HepG2 (cell line): ENCODE data around the gene SNRPD3. TPM values are rescaled to one million over a fixed set of nuclear protein-coding genes. Genes with fewer than 3 reads are reported as not detected.
A peak's percentile ranks its signal among the peaks of the same experiment; 100 is the strongest.

ENCODE experiments used
- ATF3 ChIP-seq: sonication (generic); formaldehyde crosslinking; IDR thresholded peaks from 2 replicates; pipeline ENCODE4 v1.4.0; 2020; ENCODE audit warnings: missing genetic modification reagents
- CENPT ChIP-seq: sonication (generic); formaldehyde crosslinking; IDR thresholded peaks from 2 replicates; pipeline ENCODE4 v1.8.0; 2022; ENCODE audit warnings: low read depth, mild to moderate bottlenecking, moderate library complexity, missing genetic modification reagents
- FOSL2 ChIP-seq: sonication (generic); formaldehyde crosslinking; IDR thresholded peaks from 2 replicates; pipeline ENCODE4 v1.4.0; 2020; ENCODE audit warnings: missing genetic modification reagents
- FOXP1 ChIP-seq, 2 experiments: fragments of 450-650 bp in 1 of 2; IDR thresholded peaks; 2 replicates each; pipeline ENCODE4 v1.6.1; 2017 to 2018; ENCODE audit warnings: antibody characterized with exemption in 1 of 2
- FOXP4 ChIP-seq: sonication (generic); formaldehyde crosslinking; IDR thresholded peaks from 2 replicates; pipeline ENCODE4 v1.4.0; 2020; ENCODE audit warnings: missing genetic modification reagents
- HCFC1 ChIP-seq: fragments of 150-350 bp; IDR thresholded peaks from 2 replicates; pipeline ENCODE4 v1.6.1; 2014; ENCODE audit warnings: low read depth, low read length
- HNF1B ChIP-seq: sonication (generic); formaldehyde crosslinking; IDR thresholded peaks from 2 replicates; pipeline ENCODE4 v1.5.1; 2020; ENCODE audit warnings: mild to moderate bottlenecking, moderate library complexity, missing genetic modification reagents
- NFKB2 ChIP-seq: sonication (generic); formaldehyde crosslinking; IDR thresholded peaks from 2 replicates; pipeline ENCODE4 v1.4.0; 2020; ENCODE audit warnings: missing genetic modification reagents, borderline replicate concordance
- NFYC ChIP-seq: IDR thresholded peaks from 2 replicates; pipeline ENCODE4 v1.6.1; 2016; ENCODE audit warnings: missing genetic modification reagents, missing compliant biosample characterization
- RCOR2 ChIP-seq: IDR thresholded peaks from 2 replicates; pipeline ENCODE4 v1.6.1; 2016; ENCODE audit warnings: missing biosample characterization, missing genetic modification reagents
- SOX13 ChIP-seq, 3 experiments: fragments of 450-650 bp in 1 of 3; sonication (generic) in 1 of 3; formaldehyde crosslinking in 1 of 3; IDR thresholded peaks in 2 of 3; conservative IDR thresholded peaks in 1 of 3; 2 replicates each; pipeline versions ENCODE4 v1.5.0 to v1.6.1; 2016 to 2020; ENCODE audit warnings: antibody characterized with exemption in 1 of 3, mild to moderate bottlenecking in 1 of 3, missing compliant biosample characterization in 1 of 3, missing genetic modification reagents in 1 of 3, moderate library complexity in 1 of 3
- STAG1 ChIP-seq: sonication (generic); formaldehyde crosslinking; IDR thresholded peaks from 2 replicates; pipeline ENCODE4 v1.4.0; 2020; ENCODE audit warnings: missing genetic modification reagents
- TFE3 ChIP-seq: IDR thresholded peaks from 2 replicates; pipeline ENCODE4 v1.6.1; 2016
- TRAFD1 ChIP-seq: sonication (generic); formaldehyde crosslinking; IDR thresholded peaks from 2 replicates; pipeline ENCODE4 v1.5.1; 2020; ENCODE audit warnings: missing genetic modification reagents, mild to moderate bottlenecking, borderline replicate concordance
- YEATS4 ChIP-seq: sonication (generic); formaldehyde crosslinking; IDR thresholded peaks from 2 replicates; pipeline ENCODE4 v1.4.0; 2020; ENCODE audit warnings: missing genetic modification reagents, borderline replicate concordance
- ZBTB2 ChIP-seq: sonication (generic); formaldehyde crosslinking; IDR thresholded peaks from 2 replicates; pipeline ENCODE4 v1.8.0; 2022; ENCODE audit warnings: low read depth, missing genetic modification reagents
- ZBTB8A ChIP-seq: sonication (generic); formaldehyde crosslinking; IDR thresholded peaks from 2 replicates; pipeline ENCODE4 v1.4.0; 2020; ENCODE audit warnings: mild to moderate bottlenecking, low read depth, missing genetic modification reagents, borderline replicate concordance
- ZNF431 ChIP-seq: sonication (generic); formaldehyde crosslinking; IDR thresholded peaks from 2 replicates; pipeline ENCODE4 v1.9.0; 2022; ENCODE audit warnings: missing genetic modification reagents, low read depth, mild to moderate bottlenecking, borderline replicate concordance
- ZNF432 ChIP-seq: sonication (generic); formaldehyde crosslinking; IDR thresholded peaks from 2 replicates; pipeline ENCODE4 v1.5.0; 2020; ENCODE audit warnings: missing genetic modification reagents, mild to moderate bottlenecking, borderline replicate concordance
- ZNF766 ChIP-seq: sonication (generic); formaldehyde crosslinking; IDR thresholded peaks from 2 replicates; pipeline ENCODE4 v1.5.0; 2020; ENCODE audit warnings: missing genetic modification reagents, borderline replicate concordance
- polyA plus RNA-seq, 8 experiments: library from polyadenylated mRNA; depleted of rRNA in 3 of 8; stranded (reverse) in 7 of 8; unstranded in 1 of 8; fragments of >200 nt; fragmentation: Illumina TruSeq in 4 of 8; extraction: Trizol in 4 of 8; gene quantifications; 2 replicates each; pipeline versions ENCODE4 v1.2.1 to v1.2.3, GENCODE V29; 2011 to 2016; ENCODE audit warnings: low read depth in 4 of 8, missing spikeins in 1 of 8, mixed read lengths in 1 of 8; ENCODE audit not compliant: insufficient read depth in 1 of 8
- total RNA-seq, 5 experiments: library from RNA; depleted of rRNA; stranded (reverse); fragments of >200 nt; fragmentation: Illumina TruSeq; extraction: Trizol; gene quantifications; 2 replicates each; pipeline ENCODE4 v1.2.3, GENCODE V29; 2016; ENCODE audit warnings: low read depth in 1 of 5

Gene SNRPD3
- total and polyA plus RNA-seq, 2 of the 13 experiments (the other 11 are each of a cell fraction or from before 2014, with no cell fraction given) = 110 to 209 TPM

GRCh38 chr22:24525416-24526037, 30.3 kb upstream of the SNRPD3 start (continued):
- TF ChIP-seq HNF1B (CRISPR knock-in tag) = peak; percentile 94
- no peak for TF ChIP-seq FOXP1 (IDR thresholded peaks at IDR 0.05)
- peak; percentile 66 for TF ChIP-seq FOXP1 (CRISPR knock-in tag; IDR thresholded peaks at IDR 0.05)
- no peak for TF ChIP-seq NFYC
- peak; percentile 96 for TF ChIP-seq ATF3 (CRISPR knock-in tag)
- no peak for TF ChIP-seq TRAFD1 (CRISPR knock-in tag)
- no peak for TF ChIP-seq ZNF766
- TF ChIP-seq ZNF431 = no peak
- no peak for TF ChIP-seq ZBTB8A (CRISPR knock-in tag)
- no peak for TF ChIP-seq YEATS4
- TF ChIP-seq NFKB2 (CRISPR knock-in tag) = no peak
- no peak for TF ChIP-seq CENPT
- TF ChIP-seq FOXP4 (CRISPR knock-in tag) = peak; percentile 67; the same call in 1 of the 2 replicates
- peak; percentile 99 for TF ChIP-seq FOSL2 (CRISPR knock-in tag)
- no peak for TF ChIP-seq ZBTB2 (CRISPR knock-in tag)
- TF ChIP-seq HCFC1 = no peak
- TF ChIP-seq TFE3 (CRISPR knock-in tag) = peak; percentile 43; the same call in 1 of the 2 replicates
- no peak for TF ChIP-seq SOX13 (IDR thresholded peaks at IDR 0.05)
- TF ChIP-seq SOX13 (CRISPR knock-in tag; conservative IDR thresholded peaks at IDR 0.05 in 1 of 2, IDR thresholded peaks at IDR 0.05 in 1 of 2) = peak in 1 of 2 experiments; percentile 82; a peak in 2 of 4 replicates
- no peak for TF ChIP-seq ZNF432 (CRISPR knock-in tag)
- peak; percentile 98 for TF ChIP-seq STAG1 (CRISPR knock-in tag)
- TF ChIP-seq RCOR2 (CRISPR knock-in tag) = peak; percentile 92
